ENCODE measurements around the gene EXOC1. TPM values are rescaled to one million over a fixed set of nuclear protein-coding genes. Genes with fewer than 3 reads are reported as not detected.

EXOC1 gene
- polyA plus RNA-seq, 1 donor from 2014 or later, result 13.2 TPM

GRCh38 chr4:55939421-55939820 lies 86.0 kb downstream of the EXOC1 start:
- no peaks in the 10 kb centered on the region for H3K27me3 Mint-ChIP-seq
- peaks cover 6 to 11% (median 9%) of the 10 kb centered on the region in 3 donors for H3K4me1 Mint-ChIP-seq
- peak overlapping the region in 1 of 4 donors; percentile 33 for H3K4me3 Mint-ChIP-seq
- peaks cover 2 to 11% (median 7%) of the 10 kb centered on the region in 3 donors for H3K9me3 Mint-ChIP-seq
- peak overlapping the region in 1 of 3 donors; percentile 5 for H3K27ac Mint-ChIP-seq
- H3K36me3 Mint-ChIP-seq, result peaks cover 25% of the 10 kb centered on the region

DNA sequence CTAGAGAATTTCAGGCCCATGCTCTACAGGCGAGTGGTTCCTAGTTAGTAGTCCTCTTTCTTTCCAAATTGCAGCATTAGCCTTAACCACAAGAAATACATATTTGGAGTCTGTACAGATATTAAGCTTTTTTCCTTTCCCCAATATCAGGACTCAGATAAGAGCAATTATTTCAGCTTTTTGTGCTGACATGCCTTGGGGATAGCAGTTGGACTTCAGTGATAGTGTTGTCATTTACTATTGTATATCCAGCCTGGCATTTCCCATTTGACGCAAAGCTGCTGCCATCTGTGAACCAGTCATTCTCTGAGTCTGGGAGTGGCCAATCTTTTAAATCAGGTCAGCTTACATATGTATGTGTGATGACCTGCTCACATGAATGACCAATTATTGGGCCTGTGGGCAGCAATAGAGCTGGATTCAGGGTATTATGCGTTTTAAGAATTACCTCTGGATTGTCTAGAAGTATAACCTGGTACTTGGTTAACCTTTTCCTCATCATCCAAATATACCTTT lies 88.5 kb downstream of the EXOC1 start:
- peaks cover 28% of the 10 kb centered on the region for H3K36me3 Mint-ChIP-seq
- no peak overlapping the region for H3K4me3 Mint-ChIP-seq
- no peak overlapping the region for H3K27ac Mint-ChIP-seq
- H3K4me1 Mint-ChIP-seq, result peaks cover 21 to 26% (median 26%) of the 10 kb centered on the region in 3 donors
- peaks cover 2 to 7% (median 7%) of the 10 kb centered on the region in 3 donors for H3K9me3 Mint-ChIP-seq
- H3K27me3 Mint-ChIP-seq, result no peaks in the 10 kb centered on the region

- H3K4me1 Mint-ChIP-seq, result peaks cover 33 to 43% (median 37%) of the 10 kb centered on the region in 3 donors
- H3K27ac Mint-ChIP-seq, result peak overlapping the region; percentile 98 to 100 (median 99)
- H3K36me3 Mint-ChIP-seq, result peaks cover 9% of the 10 kb centered on the region
These were observed 93.9 kb downstream of the EXOC1 start for GRCh38 chr4:55947254-55947882.

GRCh38 chr4:55947912-55948725 lies 94.7 kb downstream of the EXOC1 start:
- Mint-ChIP-seq H3K27ac (peak overlapping the region; percentile 98 to 100 (median 99)), H3K36me3 (peaks cover 9% of the 10 kb centered on the region), H3K9me3 (peaks cover 0 to 3% (median 0%) of the 10 kb centered on the region in 3 donors), H3K4me1 (peaks cover 33 to 43% (median 37%) of the 10 kb centered on the region in 3 donors), H3K4me3 (peak overlapping the region; percentile 91 to 99 (median 96)), H3K27me3 (no peaks in the 10 kb centered on the region)

More at GRCh38 chr4:55947254-55947882, 93.9 kb downstream of the EXOC1 start:
- H3K9me3 Mint-ChIP-seq, result peaks cover 0 to 3% (median 0%) of the 10 kb centered on the region in 3 donors
- H3K27me3 Mint-ChIP-seq, result no peaks in the 10 kb centered on the region
- peak overlapping the region; percentile 91 to 99 (median 96) for H3K4me3 Mint-ChIP-seq

DNA sequence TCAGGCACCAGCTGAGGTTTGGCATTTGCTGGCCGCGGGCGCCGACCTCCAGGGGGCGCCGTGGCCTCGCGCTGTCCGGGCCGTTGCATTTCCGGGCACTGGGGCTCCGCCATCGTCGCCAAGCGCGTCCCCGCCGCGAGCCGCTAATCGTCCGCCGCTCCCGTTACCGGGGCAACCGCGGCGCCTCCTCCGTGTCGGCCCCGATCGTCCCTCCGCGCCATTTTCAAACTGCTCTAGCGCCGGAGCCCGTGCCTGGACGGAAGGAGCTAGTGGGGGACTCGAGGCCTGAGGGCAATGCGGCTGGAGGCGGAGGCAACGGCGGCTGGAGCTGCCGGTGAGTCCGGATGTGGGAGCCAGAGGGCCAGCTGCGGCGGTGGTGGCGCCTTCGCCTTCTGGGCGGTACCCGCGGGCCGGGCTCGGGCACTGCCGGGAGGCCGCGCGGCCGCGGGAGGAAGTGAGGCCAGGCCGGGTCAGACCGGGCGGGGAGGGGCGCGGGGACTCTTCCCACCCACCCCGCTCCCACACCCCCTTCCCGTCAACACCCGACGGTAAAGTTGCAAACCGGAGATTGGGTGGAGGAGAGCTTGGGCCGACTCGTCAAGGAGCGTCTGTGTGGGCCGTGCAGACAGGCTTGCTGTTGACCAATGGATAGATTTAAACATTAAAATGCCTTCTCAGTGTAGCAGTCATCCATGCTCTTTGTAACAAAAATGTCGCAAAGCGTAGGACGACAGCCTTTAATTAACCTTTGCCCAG lies 95.5 kb downstream of the EXOC1 start, which contains the start of gene CEP135:
CEP135 (plus strand) TSS at position 220 of the 756 bp plus-strand sequence. CDS start 3,186 bp downstream, outside the sequence.
- H3K36me3 Mint-ChIP-seq, result peaks cover 9% of the 10 kb centered on the region
- peak within 1 kb of the TSS; percentile 91 to 99 (median 96) for H3K4me3 Mint-ChIP-seq
- H3K27ac Mint-ChIP-seq, result peak within 1 kb of the TSS; percentile 98 to 100 (median 99)
- no peaks in the 10 kb centered on the region for H3K27me3 Mint-ChIP-seq
- peaks cover 33 to 43% (median 37%) of the 10 kb centered on the region in 3 donors for H3K4me1 Mint-ChIP-seq
- peaks cover 0 to 3% (median 0%) of the 10 kb centered on the region in 3 donors for H3K9me3 Mint-ChIP-seq

DNA sequence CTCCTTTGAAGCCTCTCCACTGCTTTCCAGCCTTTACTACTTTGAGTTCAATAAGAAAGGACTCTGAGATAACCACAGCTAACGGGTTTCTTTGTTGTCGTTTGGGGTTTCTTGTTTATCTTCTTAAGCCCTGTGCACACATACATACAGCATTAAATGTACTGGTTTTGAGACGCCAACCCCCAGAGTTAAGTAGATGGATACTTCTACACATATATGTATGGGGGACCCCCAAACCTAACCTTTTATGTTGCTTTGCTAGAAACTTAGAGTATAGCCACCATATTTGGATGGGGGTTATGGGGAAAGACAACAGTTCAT lies 96.0 kb downstream of the EXOC1 start:
- Mint-ChIP-seq H3K27ac (peak overlapping the region; percentile 92 to 100 (median 98)), H3K4me1 (peaks cover 33 to 42% (median 37%) of the 10 kb centered on the region in 3 donors), H3K36me3 (peaks cover 9% of the 10 kb centered on the region), H3K9me3 (peaks cover 0 to 3% (median 0%) of the 10 kb centered on the region in 3 donors), H3K4me3 (peak overlapping the region; percentile 91 to 99 (median 96)), H3K27me3 (no peaks in the 10 kb centered on the region)

GRCh38 chr4:55951191-55951922 lies 97.9 kb downstream of the EXOC1 start:
- peaks cover 9% of the 10 kb centered on the region for H3K36me3 Mint-ChIP-seq
- no peak overlapping the region for H3K27ac Mint-ChIP-seq
- peak overlapping the region in 1 of 4 donors; percentile 59 for H3K4me3 Mint-ChIP-seq
- no peaks in the 10 kb centered on the region for H3K27me3 Mint-ChIP-seq
- peaks cover 26 to 36% (median 28%) of the 10 kb centered on the region in 3 donors for H3K4me1 Mint-ChIP-seq
- no peaks in the 10 kb centered on the region for H3K9me3 Mint-ChIP-seq

Other genes with a start within 250 kb of the EXOC1 start
- gene NMU, start 217.3 kb upstream of the EXOC1 start, polyA plus RNA-seq, result 0.53 TPM
- not detected for gene EXOC1L, start 33.9 kb upstream of the EXOC1 start, polyA plus RNA-seq
- gene CEP135, start 95.3 kb downstream of the EXOC1 start, polyA plus RNA-seq, result 12.5 TPM

All from IgD-negative memory B cell (primary cell).